H9 (cell line): ENCODE measurements around the gene KRTAP4-1. TPM values are rescaled to one million over a fixed set of nuclear protein-coding genes. Genes with fewer than 3 reads are reported as not detected.

ENCODE experiments used
- total RNA-seq: library from RNA; stranded (reverse); gene quantifications from 2 replicates; pipeline ENCODE4 v1.2.1, GENCODE V29; 2021

The KRTAP4-1 gene
- total RNA-seq, 1 experiment from 2014 or later: not detected

Other genes with a start within 250 kb of the KRTAP4-1 start
- gene KRT23, start 247.3 kb downstream of the KRTAP4-1 start, total RNA-seq: not detected in 2 replicates
- gene KRT39, start 218.0 kb downstream of the KRTAP4-1 start, total RNA-seq: not detected in 2 replicates
- gene KRT40, start 200.6 kb downstream of the KRTAP4-1 start, total RNA-seq: not detected in 2 replicates
- gene KRTAP3-3, start 190.7 kb downstream of the KRTAP4-1 start, total RNA-seq: not detected in 2 replicates
- not detected in 2 replicates for gene KRTAP3-2, start 185.0 kb downstream of the KRTAP4-1 start, total RNA-seq
- not detected in 2 replicates for gene KRTAP3-1, start 175.8 kb downstream of the KRTAP4-1 start, total RNA-seq
- not detected in 2 replicates for gene KRTAP1-5, start 157.7 kb downstream of the KRTAP4-1 start, total RNA-seq
- gene KRTAP1-4, start 154.7 kb downstream of the KRTAP4-1 start, total RNA-seq: not detected in 2 replicates
- gene KRTAP1-3, start 150.0 kb downstream of the KRTAP4-1 start, total RNA-seq: not detected in 2 replicates
- gene KRTAP1-1, start 143.5 kb downstream of the KRTAP4-1 start, total RNA-seq: not detected in 2 replicates
- gene KRTAP2-1, start 137.6 kb downstream of the KRTAP4-1 start, total RNA-seq: not detected in 2 replicates
- not detected in 2 replicates for gene KRTAP2-2, start 129.7 kb downstream of the KRTAP4-1 start, total RNA-seq
- gene KRTAP2-3, start 124.8 kb downstream of the KRTAP4-1 start, total RNA-seq: not detected in 2 replicates
- not detected in 2 replicates for gene KRTAP2-4, start 119.0 kb downstream of the KRTAP4-1 start, total RNA-seq
- gene KRTAP4-7, start 100.8 kb downstream of the KRTAP4-1 start, total RNA-seq: not detected in 2 replicates
- gene KRTAP4-8, start 86.8 kb downstream of the KRTAP4-1 start, total RNA-seq: not detected in 2 replicates
- not detected in 2 replicates for gene KRTAP4-16, start 82.7 kb downstream of the KRTAP4-1 start, total RNA-seq
- gene KRTAP4-9, start 79.5 kb downstream of the KRTAP4-1 start, total RNA-seq: not detected in 2 replicates
- gene KRTAP4-11, start 66.5 kb downstream of the KRTAP4-1 start, total RNA-seq: not detected in 2 replicates
- gene KRTAP4-12, start 60.7 kb downstream of the KRTAP4-1 start, total RNA-seq: not detected in 2 replicates
- gene KRTAP4-6, start 44.4 kb downstream of the KRTAP4-1 start, total RNA-seq: not detected in 2 replicates
- not detected in 2 replicates for gene KRTAP4-5, start 35.1 kb downstream of the KRTAP4-1 start, total RNA-seq
- gene KRTAP4-4, start 24.2 kb downstream of the KRTAP4-1 start, total RNA-seq: not detected in 2 replicates
- gene KRTAP4-3, start 16.7 kb downstream of the KRTAP4-1 start, total RNA-seq: not detected in 2 replicates
- gene KRTAP4-2, start 6.7 kb downstream of the KRTAP4-1 start, total RNA-seq: not detected in 2 replicates
- gene KRTAP9-1, start 5.0 kb upstream of the KRTAP4-1 start, total RNA-seq: not detected in 2 replicates
- not detected in 2 replicates for gene KRTAP9-2, start 41.7 kb upstream of the KRTAP4-1 start, total RNA-seq
- gene KRTAP9-3, start 47.5 kb upstream of the KRTAP4-1 start, total RNA-seq: not detected in 2 replicates
- not detected in 2 replicates for gene KRTAP9-8, start 53.1 kb upstream of the KRTAP4-1 start, total RNA-seq
- not detected in 2 replicates for gene KRTAP9-4, start 64.8 kb upstream of the KRTAP4-1 start, total RNA-seq
- gene KRTAP9-9, start 70.5 kb upstream of the KRTAP4-1 start, total RNA-seq: not detected in 2 replicates
- gene KRTAP9-6, start 80.5 kb upstream of the KRTAP4-1 start, total RNA-seq: not detected in 2 replicates
- gene KRTAP9-7, start 90.8 kb upstream of the KRTAP4-1 start, total RNA-seq: not detected in 2 replicates
- gene KRTAP29-1, start 117.9 kb upstream of the KRTAP4-1 start, total RNA-seq: not detected in 2 replicates
- gene KRTAP16-1, start 124.4 kb upstream of the KRTAP4-1 start, total RNA-seq: not detected in 2 replicates
- gene KRTAP17-1, start 130.8 kb upstream of the KRTAP4-1 start, total RNA-seq: not detected in 2 replicates
- not detected in 2 replicates for gene KRT33A, start 165.9 kb upstream of the KRTAP4-1 start, total RNA-seq
- gene KRT33B, start 184.9 kb upstream of the KRTAP4-1 start, total RNA-seq: not detected in 2 replicates
- not detected in 2 replicates for gene KRT34, start 197.4 kb upstream of the KRTAP4-1 start, total RNA-seq
- gene KRT31, start 212.7 kb upstream of the KRTAP4-1 start, total RNA-seq: not detected in 2 replicates
- not detected in 2 replicates for gene KRT37, start 239.7 kb upstream of the KRTAP4-1 start, total RNA-seq